OCI-LY7 (cell line): ENCODE results near the gene CACNA2D4. TPM values are rescaled to one million over a fixed set of nuclear protein-coding genes. Genes with fewer than 3 reads are reported as not detected.

Experiments used
- BruUV-seq: library from RNA; stranded (reverse); fragments of 400-500 nt; replicated peaks from 2 replicates; lab custom pipeline; 2021; lab: Mats Ljungman, UMichigan
- CTCF ChIA-PET: fragments of 300-600 bp; sonication (Branson Sonifier 250); formaldehyde crosslinking; loops from one replicate; lab custom pipeline; 2022; ENCODE audit warnings: antibody characterized with exemption; ENCODE audit not compliant: unreplicated experiment; lab: Charles Lee
- POLR2A ChIA-PET: fragments of 300-600 bp; sonication (Branson Sonifier 250); formaldehyde crosslinking; loops from one replicate; lab custom pipeline; 2022; ENCODE audit warnings: antibody characterized with exemption; lab: Charles Lee
- DNase-seq: peaks from one replicate; pipeline ENCODE4 v3.0.0-alpha.2; 2015; ENCODE audit warnings: low spot score
- H2AFZ ChIP-seq: fragments of 200-600 bp; sonication (generic), shearing (Covaris generic); 2 replicates; pipeline ENCODE4 v1.6.1; 2014; ENCODE audit warnings: mild to moderate bottlenecking, antibody characterized with exemption, low read length, moderate library complexity
- H3K27ac ChIP-seq: fragments of 200-600 bp; sonication (generic); 2 replicates; pipeline ENCODE4 v1.5.1; 2014; ENCODE audit warnings: mixed run types, low read depth, mild to moderate bottlenecking, moderate library complexity, low read length, inconsistent platforms; ENCODE audit not compliant: poor library complexity, severe bottlenecking
- H3K36me3 ChIP-seq: fragments of 200-600 bp; sonication (generic); 2 replicates; pipeline ENCODE4 v1.6.1; 2014; ENCODE audit warnings: mild to moderate bottlenecking, antibody characterized with exemption, low read length, moderate library complexity, mixed read lengths; ENCODE audit not compliant: insufficient read depth
- H3K4me1 ChIP-seq: fragments of 200-600 bp; sonication (generic); 2 replicates; pipeline ENCODE4 v1.5.1; 2014; ENCODE audit warnings: mild to moderate bottlenecking, low read length; ENCODE audit not compliant: insufficient read depth, poor library complexity, severe bottlenecking
- H3K4me2 ChIP-seq: fragments of 200-600 bp; sonication (generic); 2 replicates; pipeline ENCODE4 v1.6.1; 2014; ENCODE audit warnings: mild to moderate bottlenecking, low read length
- H3K4me3 ChIP-seq: fragments of 200-600 bp; sonication (generic); 2 replicates; pipeline ENCODE4 v1.5.1; 2014; ENCODE audit warnings: mild to moderate bottlenecking, low read depth, low read length; ENCODE audit not compliant: poor library complexity, severe bottlenecking
- H3K79me2 ChIP-seq: fragments of 200-600 bp; sonication (generic); 2 replicates; pipeline ENCODE4 v1.6.1; 2016; ENCODE audit warnings: low read depth, mild to moderate bottlenecking, low read length, moderate library complexity, mixed read lengths; ENCODE audit not compliant: insufficient read depth
- H3K9me2 ChIP-seq: fragments of 200-600 bp; sonication (generic); 2 replicates; pipeline ENCODE4 v1.6.1; 2016; ENCODE audit warnings: mild to moderate bottlenecking, low read length, mixed read lengths; ENCODE audit not compliant: insufficient read depth
- H3K9me3 ChIP-seq: fragments of 200-600 bp; sonication (generic); 2 replicates; pipeline ENCODE4 v1.6.1; 2014; ENCODE audit warnings: mild to moderate bottlenecking, mixed run types, low read length, mixed read lengths
- H4K20me1 ChIP-seq: fragments of 200-600 bp; sonication (generic); 2 replicates; pipeline ENCODE4 v1.6.1; 2014; ENCODE audit warnings: mild to moderate bottlenecking, antibody characterized with exemption, low read length, moderate library complexity, mixed read lengths; ENCODE audit not compliant: insufficient read depth
- CTCF ChIP-seq: fragments of 200-600 bp; sonication (generic); conservative IDR thresholded peaks from 2 replicates; pipeline ENCODE4 v1.5.1; 2014; ENCODE audit warnings: mild to moderate bottlenecking, antibody characterized with exemption, low read length, moderate library complexity, mixed read lengths
- EZH2phosphoT487 ChIP-seq: fragments of 200-600 bp; sonication (generic); IDR thresholded peaks from 2 replicates; pipeline ENCODE4 v1.6.1; 2018; ENCODE audit warnings: low read depth, borderline replicate concordance, mild to moderate bottlenecking, mixed run types, antibody characterized with exemption, low read length, moderate library complexity, mixed read lengths
- intact Hi-C: fragments of 100-400 bp; cut with micrococcal nuclease; formaldehyde crosslinking; loops from one replicate; pipeline ENCODE4 v1.10.0; 2022; ENCODE audit not compliant: unreplicated experiment
- total RNA-seq, 2 experiments: library from RNA; depleted of rRNA in 1 of 2; stranded (reverse); fragments of >200 nt in 1 of 2; shearing (Covaris generic) in 1 of 2; gene quantifications; 2 replicates each; pipeline ENCODE4 v1.2.3, GENCODE V29; 2014 to 2022

CACNA2D4 gene
- total RNA-seq, 2 experiments from 2014 or later = 0.13 TPM; not detected in 1

- Histone ChIP-seq H4K20me1 (no peaks in the 10 kb centered on the region), H3K79me2 (no peaks in the 10 kb centered on the region), H2AFZ (no peak overlapping the region), H3K4me1 (no peaks in the 10 kb centered on the region), H3K27ac (no peak overlapping the region), H3K4me3 (no peak overlapping the region), H3K9me3 (no peaks in the 10 kb centered on the region), H3K36me3 (peaks cover 87% of the 10 kb centered on the region), H3K4me2 (no peak overlapping the region), H3K9me2 (no peaks in the 10 kb centered on the region)
- no peak for DNase-seq
- BruUV-seq = no TSS peak
- ChIA-PET CTCF (no interaction called here), POLR2A (interaction anchor here (0.6 to 0.9 kb wide), 3 partner anchors 17 to 1001 kb away, joined by 3 read pairs; no protein-coding TSS in a partner anchor)
- TF ChIP-seq EZH2phosphoT487 = no peak
- no peak for TF ChIP-seq CTCF
- intact Hi-C loops = no loop called here
These were observed 136.7 kb downstream of the CACNA2D4 start for GRCh38 chr12:1781772-1782171.

DNA sequence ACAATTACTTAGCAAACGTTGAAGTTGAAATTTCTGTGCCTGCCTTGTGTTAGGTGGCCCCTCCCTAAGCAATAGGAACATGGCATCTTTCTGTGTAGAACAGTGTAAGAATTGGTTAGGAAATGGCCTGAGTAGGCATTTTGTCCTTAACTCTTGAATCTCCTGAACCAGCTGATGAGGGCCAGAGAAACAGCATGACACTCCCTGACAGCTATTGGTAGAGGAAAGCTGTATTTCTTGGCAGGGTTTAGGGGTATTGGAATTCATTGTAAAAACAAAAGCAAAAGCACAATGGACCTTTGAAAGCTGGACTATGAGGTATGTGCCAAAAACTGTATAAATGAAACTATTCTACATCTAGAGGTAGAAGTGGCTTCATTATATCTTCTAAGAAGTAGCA lies 138.7 kb downstream of the CACNA2D4 start:
- Histone ChIP-seq H3K4me2 (no peak overlapping the region), H3K4me1 (no peaks in the 10 kb centered on the region), H3K4me3 (no peak overlapping the region), H2AFZ (no peak overlapping the region), H3K9me2 (no peaks in the 10 kb centered on the region), H3K9me3 (no peaks in the 10 kb centered on the region), H4K20me1 (no peaks in the 10 kb centered on the region), H3K36me3 (peaks cover 71% of the 10 kb centered on the region), H3K27ac (no peak overlapping the region), H3K79me2 (no peaks in the 10 kb centered on the region)
- no peak for DNase-seq
- BruUV-seq = no TSS peak
- TF ChIP-seq EZH2phosphoT487 (no peak), CTCF (no peak)
- CTCF ChIA-PET = no interaction called here
- POLR2A ChIA-PET = interaction anchor here (1.5 kb wide), 1 partner anchor 11 kb away, joined by 3 read pairs; no protein-coding TSS in a partner anchor
- intact Hi-C loops = no loop called here

- Histone ChIP-seq H3K36me3 (peaks cover 67% of the 10 kb centered on the region), H3K4me2 (no peak overlapping the region), H3K27ac (no peak overlapping the region), H2AFZ (no peak overlapping the region), H3K4me1 (no peaks in the 10 kb centered on the region), H3K9me3 (no peaks in the 10 kb centered on the region), H3K79me2 (no peaks in the 10 kb centered on the region), H4K20me1 (no peaks in the 10 kb centered on the region), H3K9me2 (no peaks in the 10 kb centered on the region), H3K4me3 (no peak overlapping the region)
- no peak for TF ChIP-seq CTCF
- TF ChIP-seq EZH2phosphoT487 = no peak
- ChIA-PET POLR2A (interaction anchor here (1.5 kb wide), 1 partner anchor 12 kb away, joined by 3 read pairs; no protein-coding TSS in a partner anchor), CTCF (no interaction called here)
- BruUV-seq = TSS peak; percentile 28
- intact Hi-C loops = no loop called here
- DNase-seq = no peak
These were observed 139.5 kb downstream of the CACNA2D4 start for GRCh38 chr12:1778911-1779310.
